Osteocyte (in vitro differentiated cells): ENCODE data around the gene MCCD1. TPM values are rescaled to one million over a fixed set of nuclear protein-coding genes. Genes with fewer than 3 reads are reported as not detected.
"Not testable (repeated sequence)": the region's sequence is repeated elsewhere in the genome, so short reads cannot be mapped to it uniquely, and the experiment has no call there.

Source experiments
- DNase-seq: peaks from one replicate; pipeline ENCODE4 v3.0.0; 2021; ENCODE audit warnings: mixed read lengths; ENCODE audit not compliant: unreplicated experiment; ENCODE audit errors: extremely low spot score
- H3K27ac Mint-ChIP-seq: one replicate; pipeline ENCODE4 v1.8.0; 2021; ENCODE audit warnings: mild to moderate bottlenecking, mixed read lengths; ENCODE audit not compliant: unreplicated experiment
- H3K27me3 Mint-ChIP-seq: one replicate; pipeline ENCODE4 v1.8.0; 2021; ENCODE audit warnings: mixed read lengths; ENCODE audit not compliant: unreplicated experiment
- H3K36me3 Mint-ChIP-seq: one replicate; pipeline ENCODE4 v1.8.0; 2021; ENCODE audit warnings: mixed read lengths; ENCODE audit not compliant: unreplicated experiment
- H3K4me1 Mint-ChIP-seq: one replicate; pipeline ENCODE4 v1.8.0; 2021; ENCODE audit warnings: mixed read lengths; ENCODE audit not compliant: unreplicated experiment
- H3K4me3 Mint-ChIP-seq: one replicate; pipeline ENCODE4 v1.8.0; 2021; ENCODE audit warnings: mild to moderate bottlenecking, moderate library complexity, mixed read lengths; ENCODE audit not compliant: unreplicated experiment
- H3K9me3 Mint-ChIP-seq: one replicate; pipeline ENCODE4 v1.8.0; 2021; ENCODE audit warnings: mixed read lengths; ENCODE audit not compliant: unreplicated experiment
- total RNA-seq: library from RNA; stranded (reverse); gene quantifications from 2 replicates; pipeline ENCODE4 v1.2.1, GENCODE V29; 2021
- TF ChIP-seq, protein P1 (sequence below): fragments of 200-600 bp; sonication (generic); IDR thresholded peaks from 2 replicates; pipeline ENCODE4 v1.5.0; 2021; ENCODE audit warnings: antibody characterized with exemption, mild to moderate bottlenecking, moderate library complexity

Gene MCCD1
- total RNA-seq, 1 donor from 2014 or later = not detected

DNA sequence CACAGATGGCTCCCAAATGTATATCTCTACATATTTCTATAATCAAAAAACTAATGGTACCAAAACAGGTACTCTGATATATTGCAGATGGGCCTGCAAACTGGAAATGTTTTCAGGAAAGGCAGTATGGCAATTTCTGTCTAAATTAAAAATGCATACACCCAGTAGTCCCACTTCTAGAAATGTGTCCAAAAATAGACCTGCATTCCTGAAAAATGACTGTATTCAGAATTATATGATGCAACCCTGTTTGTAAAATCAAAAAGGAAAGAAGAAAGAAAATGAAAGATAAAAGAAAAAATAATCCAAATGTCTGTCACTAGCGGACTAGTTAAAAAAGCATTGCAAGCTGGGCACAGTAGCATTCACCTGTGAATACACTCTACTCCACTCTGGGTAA is 43.7 kb upstream of the MCCD1 start:
- Mint-ChIP-seq H3K36me3 (no peaks in the 10 kb centered on the region), H3K27ac (peak overlapping the region; percentile 74), H3K27me3 (no peaks in the 10 kb centered on the region), H3K4me1 (peaks cover 17% of the 10 kb centered on the region), H3K9me3 (no peaks in the 10 kb centered on the region), H3K4me3 (peak overlapping the region; percentile 5)
- no peak for DNase-seq
- TF ChIP-seq, protein P1, sequence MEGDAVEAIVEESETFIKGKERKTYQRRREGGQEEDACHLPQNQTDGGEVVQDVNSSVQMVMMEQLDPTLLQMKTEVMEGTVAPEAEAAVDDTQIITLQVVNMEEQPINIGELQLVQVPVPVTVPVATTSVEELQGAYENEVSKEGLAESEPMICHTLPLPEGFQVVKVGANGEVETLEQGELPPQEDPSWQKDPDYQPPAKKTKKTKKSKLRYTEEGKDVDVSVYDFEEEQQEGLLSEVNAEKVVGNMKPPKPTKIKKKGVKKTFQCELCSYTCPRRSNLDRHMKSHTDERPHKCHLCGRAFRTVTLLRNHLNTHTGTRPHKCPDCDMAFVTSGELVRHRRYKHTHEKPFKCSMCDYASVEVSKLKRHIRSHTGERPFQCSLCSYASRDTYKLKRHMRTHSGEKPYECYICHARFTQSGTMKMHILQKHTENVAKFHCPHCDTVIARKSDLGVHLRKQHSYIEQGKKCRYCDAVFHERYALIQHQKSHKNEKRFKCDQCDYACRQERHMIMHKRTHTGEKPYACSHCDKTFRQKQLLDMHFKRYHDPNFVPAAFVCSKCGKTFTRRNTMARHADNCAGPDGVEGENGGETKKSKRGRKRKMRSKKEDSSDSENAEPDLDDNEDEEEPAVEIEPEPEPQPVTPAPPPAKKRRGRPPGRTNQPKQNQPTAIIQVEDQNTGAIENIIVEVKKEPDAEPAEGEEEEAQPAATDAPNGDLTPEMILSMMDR = no peak

DNA sequence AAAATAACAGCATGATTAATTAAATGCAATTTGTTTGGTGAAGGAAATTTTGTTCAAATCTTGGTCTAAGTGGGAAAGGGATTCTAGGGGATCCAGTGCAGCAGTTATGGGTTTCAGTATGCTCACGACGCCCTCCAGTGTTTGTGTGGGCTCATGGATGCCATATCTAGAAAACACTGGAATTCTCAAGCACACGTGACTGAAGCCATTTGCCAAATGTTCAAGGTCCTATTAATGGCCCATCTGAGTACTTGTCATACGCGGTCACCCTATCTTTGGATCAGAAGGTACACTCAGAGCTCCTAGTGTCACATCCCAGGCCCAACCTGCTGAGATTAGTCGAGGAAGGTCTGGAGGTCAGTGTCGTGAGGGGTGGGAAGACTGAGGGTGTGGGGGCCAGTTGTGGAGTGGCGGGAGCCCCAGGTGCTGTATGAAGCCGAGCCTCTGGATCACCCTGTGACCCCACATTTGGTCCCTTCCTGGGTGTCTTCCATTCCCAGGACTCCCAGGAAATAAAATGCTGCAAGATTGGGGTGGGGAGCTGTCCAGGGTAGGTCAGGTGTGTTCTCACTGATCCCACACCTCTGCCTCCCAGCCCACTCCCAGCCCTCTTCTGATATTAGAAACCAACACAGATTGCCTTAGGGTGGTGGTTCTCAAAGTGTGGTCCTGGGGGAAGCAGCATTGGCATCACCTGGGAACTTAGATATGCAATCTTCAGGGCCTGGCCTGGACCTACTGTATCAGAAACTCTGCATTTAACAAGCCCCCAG is 42.5 kb upstream of the MCCD1 start:
- not testable (repeated sequence) for H3K27me3 Mint-ChIP-seq, H3K4me3 Mint-ChIP-seq, DNase-seq, H3K36me3 Mint-ChIP-seq, H3K27ac Mint-ChIP-seq, H3K9me3 Mint-ChIP-seq
- peaks cover 17% of the 10 kb centered on the region for H3K4me1 Mint-ChIP-seq

DNA sequence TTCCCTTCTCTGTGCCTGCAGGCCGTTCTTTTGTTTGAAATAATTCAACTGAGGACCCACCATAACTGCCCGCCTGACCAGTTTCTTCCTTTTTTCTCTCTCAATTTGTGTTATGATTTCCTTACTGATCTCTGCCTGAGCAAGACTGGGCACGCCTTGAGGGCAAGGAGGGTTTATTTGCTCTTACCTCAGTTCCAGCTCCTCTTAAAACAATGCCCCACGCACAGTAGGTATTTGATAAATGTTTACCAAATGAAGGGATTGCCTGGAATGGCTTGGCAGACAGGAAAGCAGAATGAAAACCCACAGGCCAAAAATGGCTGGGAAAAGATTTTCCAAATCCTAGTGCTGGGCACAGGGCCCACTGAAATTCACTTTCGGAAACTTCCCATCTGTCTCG is 41.1 kb upstream of the MCCD1 start:
- not testable (repeated sequence) for H3K36me3 Mint-ChIP-seq, H3K9me3 Mint-ChIP-seq, H3K27me3 Mint-ChIP-seq, H3K4me3 Mint-ChIP-seq, DNase-seq
- H3K27ac Mint-ChIP-seq = peak overlapping the region; percentile 71
- H3K4me1 Mint-ChIP-seq = peaks cover 23% of the 10 kb centered on the region

DNA sequence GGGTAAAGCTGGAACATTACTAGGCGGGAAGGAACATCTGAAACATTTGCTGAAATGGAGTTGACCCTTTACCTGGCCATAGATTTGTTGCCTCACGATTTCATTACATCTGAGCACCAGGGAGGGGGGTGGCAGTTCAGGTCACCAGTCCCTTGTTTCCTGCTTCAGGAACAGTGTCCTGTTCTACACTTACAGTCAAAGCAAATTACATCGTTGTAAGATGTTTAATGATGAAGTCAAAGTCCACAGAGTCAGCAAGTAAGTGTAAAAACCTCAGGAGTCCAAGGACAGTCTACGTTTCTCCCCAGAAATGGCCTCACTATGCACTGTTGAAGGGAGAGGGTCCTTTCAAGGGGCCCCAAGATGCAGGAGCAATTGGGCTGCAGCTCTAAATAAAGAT is 39.7 kb upstream of the MCCD1 start:
- H3K4me1 Mint-ChIP-seq = peaks cover 31% of the 10 kb centered on the region
- no peak overlapping the region for H3K27ac Mint-ChIP-seq
- no peaks in the 10 kb centered on the region for H3K9me3 Mint-ChIP-seq
- no peak overlapping the region for H3K4me3 Mint-ChIP-seq
- no peaks in the 10 kb centered on the region for H3K36me3 Mint-ChIP-seq
- TF ChIP-seq, protein P1 = no peak
- peak; percentile 8 for DNase-seq
- no peaks in the 10 kb centered on the region for H3K27me3 Mint-ChIP-seq

DNA sequence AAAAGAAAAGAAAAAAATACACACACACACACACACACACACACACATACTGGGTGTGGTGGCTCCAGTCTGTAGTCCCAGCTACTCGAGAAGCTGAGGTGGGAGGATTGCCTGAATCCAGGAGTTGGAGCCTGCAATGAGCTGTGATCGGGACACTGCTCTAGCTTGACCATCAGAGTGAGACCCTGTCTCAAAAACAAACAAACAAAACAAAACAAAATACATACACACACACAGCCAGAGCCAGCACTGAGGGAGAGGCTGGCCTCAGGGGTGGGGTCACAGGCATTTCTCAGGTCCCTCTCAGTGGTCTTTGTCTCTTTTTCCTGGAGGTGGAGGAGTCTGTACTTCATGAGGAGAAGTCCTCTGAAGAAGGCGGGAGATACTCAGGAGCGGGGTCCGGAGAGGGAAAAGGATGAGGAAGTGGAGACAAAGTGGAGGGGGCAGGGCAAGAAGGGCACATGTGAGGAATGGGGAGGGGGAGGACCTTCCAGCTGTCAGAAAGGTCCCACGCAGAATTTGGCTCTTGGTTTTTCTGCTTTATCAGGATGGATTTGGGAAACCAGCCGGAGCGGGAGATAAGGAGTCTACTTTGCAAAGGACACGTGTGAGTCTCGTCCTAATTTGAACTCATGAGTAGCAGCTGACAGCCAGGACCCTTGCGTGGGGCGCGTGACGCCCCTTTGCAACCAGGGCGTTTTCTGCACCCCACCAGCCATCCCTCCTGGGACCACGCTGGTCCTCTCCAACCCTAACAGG is 38.5 kb upstream of the MCCD1 start:
- H3K4me3 Mint-ChIP-seq = no peak overlapping the region
- TF ChIP-seq, protein P1 = no peak
- no peaks in the 10 kb centered on the region for H3K27me3 Mint-ChIP-seq
- H3K27ac Mint-ChIP-seq = no peak overlapping the region
- H3K36me3 Mint-ChIP-seq = no peaks in the 10 kb centered on the region
- H3K4me1 Mint-ChIP-seq = peaks cover 28% of the 10 kb centered on the region
- H3K9me3 Mint-ChIP-seq = no peaks in the 10 kb centered on the region
- peak; percentile 63 for DNase-seq

DNA sequence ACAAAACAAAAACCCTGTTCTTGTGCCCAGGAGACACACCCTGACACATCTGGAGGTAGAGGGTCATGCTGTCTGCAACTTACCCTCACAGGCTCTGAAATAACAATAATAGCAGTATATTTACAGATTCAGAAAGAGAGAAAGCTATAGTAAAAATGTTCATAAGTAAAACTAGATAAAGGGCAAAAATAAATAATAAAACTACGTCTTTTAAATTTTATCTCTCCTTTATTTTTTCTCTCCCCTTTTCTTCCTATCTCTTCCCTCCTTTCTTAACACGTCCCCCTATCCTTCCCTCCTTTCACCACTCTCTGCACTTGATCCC is 35.2 kb upstream of the MCCD1 start:
- not testable (repeated sequence) for DNase-seq, H3K9me3 Mint-ChIP-seq, H3K27me3 Mint-ChIP-seq, H3K36me3 Mint-ChIP-seq
- Mint-ChIP-seq H3K4me1 (peaks cover 46% of the 10 kb centered on the region), H3K4me3 (peak overlapping the region; percentile 77), H3K27ac (peak overlapping the region; percentile 94)
